Prostate gland (tissue), 2 donors: ENCODE data around the gene FBXO38. TPM values are rescaled to one million over a fixed set of nuclear protein-coding genes. Genes with fewer than 3 reads are reported as not detected.

Experiments
- DNase-seq: peaks from one replicate; pipeline ENCODE4 v3.0.0-alpha.2; 2019; ENCODE audit warnings: low spot score
- H3K27ac ChIP-seq, 2 donors: fragments of 200-600 bp; sonication (generic); 2 replicates each; pipeline ENCODE4 v1.5.1; 2017 to 2019
- H3K27me3 ChIP-seq: fragments of 200-600 bp; sonication (generic); replicated peaks from 2 replicates; pipeline ENCODE4 v1.5.1; 2019; ENCODE audit not compliant: insufficient read depth
- H3K36me3 ChIP-seq, 2 donors: fragments of 200-600 bp; sonication (generic); 1 replicate in 1 of 2; 2 replicates in 1 of 2; pipeline versions ENCODE4 v1.5.1 to v1.8.1; 2017 to 2019
- H3K4me1 ChIP-seq: fragments of 200-600 bp; sonication (generic); replicated peaks from 2 replicates; pipeline ENCODE4 v1.5.1; 2019
- H3K4me3 ChIP-seq, 2 donors: fragments of 200-600 bp; sonication (generic); 2 replicates each; pipeline ENCODE4 v1.5.1; 2017 to 2019
- H3K9me3 ChIP-seq: fragments of 200-600 bp; sonication (generic); 2 replicates; pipeline ENCODE4 v1.5.1; 2017
- POLR2A ChIP-seq: fragments of 450-650 bp; IDR thresholded peaks from one replicate; pipeline ENCODE4 v1.6.1; 2016; ENCODE audit warnings: antibody characterized with exemption, mild to moderate bottlenecking
- POLR2AphosphoS5 ChIP-seq: sonication (generic); formaldehyde crosslinking; IDR thresholded peaks from one replicate; pipeline ENCODE4 v1.6.1; 2017; ENCODE audit warnings: antibody characterized with exemption
- WGBS: methylation state at CpG from one replicate; pipeline ENCODE4 v1.1.5; 2018; 5-methylcytosine and 5-hydroxymethylcytosine counted together
- intact Hi-C: fragments of 100-400 bp; cut with DNase I; formaldehyde crosslinking; loops from one replicate; pipeline ENCODE4 v1.14.2; 2022
- total RNA-seq, 2 donors: library from RNA; depleted of rRNA; stranded (reverse); fragments of >200 nt; gene quantifications; one replicate each; pipeline ENCODE4 v1.1.0, GENCODE V29; 2016
- TF ChIP-seq, protein P1 (sequence below), 4 experiments: fragments of 200-600 bp in 2 of 4; fragments of 450-650 bp in 2 of 4; sonication (generic) in 2 of 4; IDR thresholded peaks; 1 replicate in 3 of 4; 2 replicates in 1 of 4; pipeline ENCODE4 v1.5.1; 2016 to 2019; ENCODE audit warnings: antibody characterized with exemption in 4 of 4, mild to moderate bottlenecking in 2 of 4, moderate library complexity in 2 of 4

The FBXO38 gene
- total RNA-seq, 2 donors from 2014 or later, result 47.1 to 53.2 TPM

- Histone ChIP-seq H3K36me3 (no peaks in the 10 kb centered on the region), H3K27ac (no peak overlapping the region), H3K27me3 (no peaks in the 10 kb centered on the region), H3K9me3 (no peaks in the 10 kb centered on the region), H3K4me3 (no peak overlapping the region), H3K4me1 (no peaks in the 10 kb centered on the region)
- intact Hi-C loops, result loop anchor here (10.0 kb wide), 1 partner anchor 188 kb away; no protein-coding TSS in a partner anchor
- no peak for DNase-seq
- TF ChIP-seq POLR2A (no peak), POLR2AphosphoS5 (no peak)
- TF ChIP-seq, protein P1, sequence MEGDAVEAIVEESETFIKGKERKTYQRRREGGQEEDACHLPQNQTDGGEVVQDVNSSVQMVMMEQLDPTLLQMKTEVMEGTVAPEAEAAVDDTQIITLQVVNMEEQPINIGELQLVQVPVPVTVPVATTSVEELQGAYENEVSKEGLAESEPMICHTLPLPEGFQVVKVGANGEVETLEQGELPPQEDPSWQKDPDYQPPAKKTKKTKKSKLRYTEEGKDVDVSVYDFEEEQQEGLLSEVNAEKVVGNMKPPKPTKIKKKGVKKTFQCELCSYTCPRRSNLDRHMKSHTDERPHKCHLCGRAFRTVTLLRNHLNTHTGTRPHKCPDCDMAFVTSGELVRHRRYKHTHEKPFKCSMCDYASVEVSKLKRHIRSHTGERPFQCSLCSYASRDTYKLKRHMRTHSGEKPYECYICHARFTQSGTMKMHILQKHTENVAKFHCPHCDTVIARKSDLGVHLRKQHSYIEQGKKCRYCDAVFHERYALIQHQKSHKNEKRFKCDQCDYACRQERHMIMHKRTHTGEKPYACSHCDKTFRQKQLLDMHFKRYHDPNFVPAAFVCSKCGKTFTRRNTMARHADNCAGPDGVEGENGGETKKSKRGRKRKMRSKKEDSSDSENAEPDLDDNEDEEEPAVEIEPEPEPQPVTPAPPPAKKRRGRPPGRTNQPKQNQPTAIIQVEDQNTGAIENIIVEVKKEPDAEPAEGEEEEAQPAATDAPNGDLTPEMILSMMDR (IDR thresholded peaks at IDR 0.05), result no peak
Observed at GRCh38 chr5:148372893-148373292, 10.9 kb upstream of the FBXO38 start.

DNA sequence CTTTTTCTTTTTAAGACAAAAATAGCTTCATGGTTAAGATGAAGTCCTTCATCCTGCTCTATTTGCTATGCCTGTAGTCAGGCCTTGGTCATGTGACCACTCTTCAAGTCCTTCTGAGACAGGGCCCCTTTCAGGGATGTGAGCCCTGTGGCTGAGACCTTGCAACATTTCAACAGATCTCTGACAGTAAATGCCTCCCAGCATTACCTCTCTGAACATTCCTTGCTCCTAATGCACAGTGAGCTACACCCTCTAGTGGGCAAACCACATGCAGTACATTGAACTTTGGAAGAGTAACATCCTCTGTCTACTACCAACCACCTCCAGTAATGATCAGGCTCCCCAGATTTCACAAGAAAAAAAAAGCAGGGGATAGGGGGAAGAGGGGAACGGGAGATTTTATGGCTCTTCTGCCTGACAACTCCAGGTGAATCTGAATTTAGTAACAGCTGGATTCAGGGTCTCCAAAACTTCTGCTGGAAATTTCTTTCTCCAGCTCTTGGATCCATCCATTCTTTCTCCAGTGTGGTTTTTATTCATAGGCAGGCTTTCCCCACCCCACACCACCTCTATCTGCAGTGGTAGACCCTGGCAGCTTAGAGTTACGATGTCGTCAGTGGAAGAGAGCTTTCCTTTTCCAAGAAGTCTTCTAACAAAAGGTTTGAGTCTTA, 8.9 kb upstream of the FBXO38 start:
- Histone ChIP-seq H3K4me1 (no peaks in the 10 kb centered on the region), H3K36me3 (no peaks in the 10 kb centered on the region), H3K9me3 (no peaks in the 10 kb centered on the region), H3K27me3 (no peaks in the 10 kb centered on the region), H3K27ac (no peak overlapping the region), H3K4me3 (no peak overlapping the region)
- TF ChIP-seq, protein P1 (IDR thresholded peaks at IDR 0.05), result peak in 3 of 4 experiments; percentile 59 to 77 (median 67)
- no peak for TF ChIP-seq POLR2A
- intact Hi-C loops, result loop anchor here (10.0 kb wide), 1 partner anchor 190 kb away; no protein-coding TSS in a partner anchor
- 65% methylated on average over 3 of the region's 3 CpGs for WGBS
- peak; percentile 47 for DNase-seq

- no peak overlapping the region for H3K4me3 ChIP-seq
- no peak for TF ChIP-seq POLR2AphosphoS5
- no peak for TF ChIP-seq POLR2A
- TF ChIP-seq, protein P1 (IDR thresholded peaks at IDR 0.05), result no peak
Observed at GRCh38 chr5:148376198-148376597, 7.6 kb upstream of the FBXO38 start.

DNA sequence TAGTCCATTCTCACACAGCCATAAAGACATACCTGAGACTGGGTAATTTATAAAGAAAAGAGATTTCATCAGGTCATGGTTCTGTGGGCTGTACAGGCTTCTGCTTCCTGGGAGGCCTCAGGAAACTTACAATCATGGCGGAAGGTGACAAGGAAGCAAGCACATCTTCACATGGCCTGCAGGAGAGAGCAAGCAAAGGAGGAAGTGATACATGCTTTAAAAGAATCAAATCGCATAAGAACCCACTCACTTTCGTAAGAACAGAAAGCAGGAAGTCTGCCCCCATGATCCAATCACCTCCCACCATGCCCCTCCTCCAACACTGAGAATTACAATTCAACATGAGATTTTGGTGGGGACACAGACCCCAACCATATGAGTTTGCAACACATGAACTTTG, 5.1 kb upstream of the FBXO38 start:
- intact Hi-C loops, result loop anchor here (10.0 kb wide), 1 partner anchor 194 kb away; no protein-coding TSS in a partner anchor

More at GRCh38 chr5:148376198-148376597, 7.6 kb upstream of the FBXO38 start:
- Histone ChIP-seq H3K27me3 (no peaks in the 10 kb centered on the region), H3K9me3 (no peaks in the 10 kb centered on the region), H3K36me3 (no peaks in the 10 kb centered on the region), H3K27ac (no peak overlapping the region), H3K4me1 (no peaks in the 10 kb centered on the region)
- intact Hi-C loops, result loop anchor here (10.0 kb wide), 1 partner anchor 191 kb away; no protein-coding TSS in a partner anchor
- 94% methylated on average over 4 of the region's 4 CpGs for WGBS
- no peak for DNase-seq

More for the DNA sequence above, 5.1 kb upstream of the FBXO38 start:
- H3K27ac ChIP-seq, result no peak overlapping the region
- no peak overlapping the region for H3K4me3 ChIP-seq
- no peaks in the 10 kb centered on the region for H3K27me3 ChIP-seq
- H3K4me1 ChIP-seq, result peaks cover 3% of the 10 kb centered on the region
- TF ChIP-seq, protein P1 (IDR thresholded peaks at IDR 0.05), result no peak
- TF ChIP-seq POLR2A, result no peak
- no peak for TF ChIP-seq POLR2AphosphoS5
- no peaks in the 10 kb centered on the region for H3K9me3 ChIP-seq
- DNase-seq, result no peak
- WGBS, result 89% methylated on average over 3 of the region's 3 CpGs
- no peaks in the 10 kb centered on the region for H3K36me3 ChIP-seq
